GM19372 (cell line): ENCODE data around the gene BTBD1.

Experiments
- ATAC-seq: cut with Tn5 transposase; IDR thresholded peaks from one replicate; pipeline ENCODE4 v1.9.1; 2021; ENCODE audit warnings: mild to moderate bottlenecking, low read depth, moderate library complexity; ENCODE audit not compliant: unreplicated experiment

Gene BTBD1

GRCh38 chr15:83066734-83067637, at the start of gene BTBD1:
Gene BTBD1, minus strand, starts transcription at chr15:83067252. Its CDS starts 101 bp downstream, at chr15:83067151.
- peak; percentile 78 for ATAC-seq

GRCh38 chr15:83115831-83116565, 48.9 kb upstream of the BTBD1 start:
- ATAC-seq, result peak; percentile 76

DNA sequence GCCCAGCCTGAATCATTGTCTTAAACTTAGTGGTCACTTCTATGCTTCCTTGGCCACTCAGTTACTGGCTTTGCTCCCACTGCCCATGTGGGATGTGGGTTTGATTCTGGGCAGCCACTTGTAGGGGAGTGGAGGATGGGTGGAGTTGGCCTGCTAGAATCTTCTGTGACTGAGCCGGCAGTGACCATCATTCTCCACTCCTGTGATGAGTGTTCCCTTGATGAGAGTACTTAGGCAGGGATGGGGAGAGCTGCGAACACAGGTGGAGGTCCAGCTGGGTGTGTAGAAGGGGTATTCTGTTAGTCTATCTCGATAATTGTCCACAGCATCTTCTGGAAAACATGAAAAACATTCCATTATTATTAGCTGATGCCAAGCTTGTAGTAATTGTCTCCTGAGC, 48.4 kb upstream of the BTBD1 start:
- no peak for ATAC-seq

GRCh38 chr15:83114856-83115255, 47.8 kb upstream of the BTBD1 start:
- ATAC-seq, result no peak

DNA sequence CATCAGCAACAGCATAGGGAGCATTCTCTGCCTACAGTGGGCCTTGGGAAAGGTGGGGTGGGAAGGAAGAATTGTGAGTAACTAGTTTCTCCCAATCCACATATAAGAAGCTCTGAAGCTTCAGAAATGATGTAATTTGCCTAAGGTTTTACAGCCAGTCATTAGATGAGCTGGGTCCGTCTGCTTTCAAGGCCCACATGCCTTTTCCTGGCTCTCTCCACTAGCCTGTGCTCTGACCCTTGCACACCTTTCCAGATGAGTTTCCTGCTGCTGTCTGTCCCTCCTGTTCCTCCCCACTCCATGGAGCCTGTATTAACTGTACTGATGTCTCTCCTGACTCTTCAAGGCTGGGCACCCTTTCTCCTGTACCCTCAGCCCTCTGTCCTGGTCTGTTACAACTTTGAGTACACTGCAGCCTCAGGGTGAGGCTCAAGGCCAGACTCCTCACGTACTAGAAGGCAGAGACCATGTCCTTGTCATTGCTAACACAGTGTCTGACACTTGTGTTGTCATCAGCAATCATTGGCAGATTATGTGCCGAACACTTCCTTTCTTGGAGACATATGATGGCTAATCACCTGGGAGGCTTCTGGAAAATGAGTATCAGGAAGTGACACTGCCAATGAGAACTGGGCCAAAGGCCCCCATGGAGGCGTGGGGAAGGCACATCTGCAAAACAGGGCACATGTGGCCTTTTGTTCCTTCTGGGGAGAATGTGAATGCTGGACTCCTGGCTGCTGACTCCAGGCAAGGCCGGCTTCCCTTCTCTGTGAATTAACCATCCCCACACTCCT, 47.0 kb upstream of the BTBD1 start:
- ATAC-seq, result no peak

GRCh38 chr15:83112956-83113299, 45.9 kb upstream of the BTBD1 start:
- ATAC-seq, result no peak

DNA sequence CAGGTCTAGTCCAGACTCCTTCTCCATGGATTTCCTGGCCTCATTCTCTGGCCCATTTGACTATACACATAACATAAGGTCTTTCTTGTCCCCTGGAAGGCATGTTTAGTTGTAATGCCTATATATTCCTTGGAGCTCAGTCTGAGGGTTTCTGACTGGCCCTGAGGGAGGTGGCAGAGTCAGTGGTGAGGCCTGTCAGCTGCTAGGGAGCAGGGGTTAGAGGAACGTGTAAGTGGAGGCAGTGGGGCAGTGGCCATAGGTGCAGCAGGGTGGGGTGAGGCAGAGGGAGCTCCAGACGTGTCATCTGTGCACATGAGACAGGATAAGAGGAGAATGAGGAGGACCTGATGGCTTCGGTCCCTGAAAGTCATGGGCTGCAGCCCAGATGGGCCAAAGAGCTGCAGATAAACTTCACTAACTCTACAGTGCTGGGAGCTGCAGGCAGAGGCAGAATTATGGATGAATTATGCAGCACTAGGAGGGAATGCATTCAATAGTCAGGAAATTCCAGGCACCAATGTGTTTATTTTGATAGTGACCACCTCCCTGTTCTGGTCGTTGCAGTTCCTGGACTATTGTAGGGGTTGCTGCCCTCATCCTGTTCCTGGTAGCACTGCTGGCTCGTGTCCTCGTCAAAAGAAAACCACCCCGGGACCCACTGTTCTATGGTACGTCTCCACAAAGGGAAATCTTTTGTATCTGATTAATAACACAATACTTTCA, 45.3 kb upstream of the BTBD1 start:
- no peak for ATAC-seq

- no peak for ATAC-seq
Observed at GRCh38 chr15:83111149-83111548, 44.1 kb upstream of the BTBD1 start.

- no peak for ATAC-seq
Observed at GRCh38 chr15:83110381-83110780, 43.3 kb upstream of the BTBD1 start.

GRCh38 chr15:83109532-83109931, 42.5 kb upstream of the BTBD1 start:
- ATAC-seq, result no peak

DNA sequence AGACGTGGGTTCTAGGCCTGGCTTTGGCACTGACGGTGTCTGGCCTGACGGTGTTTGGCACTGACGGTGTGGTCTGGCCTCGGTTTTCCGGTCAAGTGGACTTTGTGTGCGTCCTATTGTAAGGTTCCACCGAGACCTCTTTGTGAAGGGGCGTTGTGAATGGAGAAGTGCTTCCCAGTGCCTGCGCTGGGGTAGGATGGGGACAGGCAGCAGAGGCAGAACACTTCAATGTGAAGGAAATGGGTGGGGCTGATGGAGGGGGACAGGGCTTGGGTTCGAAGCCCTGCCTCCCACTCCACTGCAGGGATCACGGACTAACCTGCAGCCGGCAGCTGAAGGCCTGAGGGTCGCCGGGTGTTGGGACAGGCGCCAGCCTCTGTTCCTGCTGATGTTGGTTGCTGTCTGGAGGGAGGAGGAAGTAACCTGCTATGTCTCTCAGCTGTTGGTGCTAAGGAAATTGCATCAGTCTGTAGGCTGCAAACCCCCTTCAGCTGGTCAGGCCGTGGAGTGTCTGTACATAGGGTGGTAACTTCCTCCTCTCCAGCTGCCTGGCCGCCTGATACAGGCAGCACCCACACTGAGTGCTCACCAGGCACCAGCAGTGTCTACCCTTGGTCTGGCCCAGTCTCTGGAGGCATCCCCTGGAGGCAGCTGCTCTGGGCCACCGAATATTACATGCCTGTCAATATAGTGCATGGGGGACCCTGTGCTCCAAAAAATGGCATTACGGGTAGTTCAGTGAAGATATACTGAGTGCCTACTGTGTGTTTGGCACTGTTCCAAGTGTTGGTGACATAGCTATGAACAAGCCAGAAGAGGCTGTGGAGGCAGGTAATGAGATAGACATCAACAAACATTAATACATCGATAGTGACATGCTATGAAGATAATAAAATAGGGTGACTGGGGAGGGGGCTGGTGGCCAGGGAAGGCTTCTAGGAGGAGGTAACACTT, 41.5 kb upstream of the BTBD1 start:
- peak; percentile 60 for ATAC-seq

- ATAC-seq, result no peak
Observed at GRCh38 chr15:83107841-83108181, 40.8 kb upstream of the BTBD1 start.

DNA sequence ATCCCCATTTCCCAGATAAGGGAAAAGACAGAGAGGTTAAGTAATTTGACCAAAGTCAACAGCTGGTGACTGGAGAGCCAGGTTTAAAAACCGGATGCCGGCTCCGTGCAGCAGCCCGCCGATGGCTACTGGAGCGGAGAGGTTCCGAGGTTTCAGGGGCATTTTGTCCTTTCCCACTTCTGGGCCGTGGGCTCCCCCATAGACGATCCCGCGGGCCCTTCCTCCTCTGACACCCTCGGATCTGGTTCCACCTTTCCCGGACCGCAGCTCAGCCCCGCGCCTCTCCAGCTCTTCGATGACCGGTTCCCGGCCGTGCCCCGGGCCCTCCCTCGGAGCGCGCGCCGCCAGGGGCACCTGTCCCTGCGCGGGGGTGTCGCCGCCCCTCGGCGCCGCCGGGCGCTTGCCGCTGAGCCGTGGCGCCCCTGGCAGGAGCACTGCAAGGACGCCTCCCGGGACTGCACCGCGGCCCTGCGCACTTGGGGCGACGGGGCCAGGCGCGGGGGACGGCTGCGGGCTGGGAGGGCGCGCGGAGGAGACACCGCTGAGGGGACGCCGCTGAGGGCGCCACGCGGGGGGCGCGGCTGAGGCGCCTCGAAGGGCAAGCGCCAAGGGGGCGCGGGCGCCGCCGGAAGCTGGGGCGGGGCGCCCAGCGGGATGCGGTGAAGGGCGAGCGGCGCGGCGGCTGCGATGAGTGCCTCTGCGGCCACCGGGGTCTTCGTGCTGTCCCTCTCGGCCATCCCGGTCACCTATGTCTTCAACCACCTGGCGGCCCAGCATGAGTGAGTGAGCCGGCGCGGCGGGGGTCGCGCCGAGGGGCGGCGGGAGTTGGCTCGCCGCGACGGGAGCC, 40.2 kb upstream of the BTBD1 start, which contains the start of gene TM6SF1:
TSS of gene TM6SF1 (plus strand) at position 652 of the 847 bp plus-strand sequence. CDS start at position 688, 36 bp downstream.
- no peak for ATAC-seq

GRCh38 chr15:83105440-83105839, 38.4 kb upstream of the BTBD1 start:
- ATAC-seq, result no peak

- ATAC-seq, result no peak
Observed at GRCh38 chr15:83104141-83104540, 37.1 kb upstream of the BTBD1 start.

DNA sequence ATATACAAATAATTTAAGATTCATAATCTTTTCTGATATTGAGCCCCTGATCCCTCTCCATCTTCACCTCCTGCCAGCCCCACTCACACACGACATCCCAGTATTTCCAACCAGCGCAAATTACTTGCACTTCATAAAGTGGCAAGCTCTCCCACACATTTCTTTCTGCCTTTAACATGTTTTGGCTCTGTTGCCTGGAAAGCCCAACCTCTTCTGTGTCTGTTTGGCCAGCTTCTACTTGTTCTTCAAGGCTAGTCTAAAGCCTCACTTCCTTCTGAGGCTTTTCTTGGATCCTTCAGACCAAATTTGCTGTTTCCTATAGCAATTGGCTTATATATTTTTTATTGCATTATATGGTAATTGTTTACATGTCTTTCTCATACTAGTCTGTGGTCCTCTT, 35.3 kb upstream of the BTBD1 start:
- ATAC-seq, result no peak

DNA sequence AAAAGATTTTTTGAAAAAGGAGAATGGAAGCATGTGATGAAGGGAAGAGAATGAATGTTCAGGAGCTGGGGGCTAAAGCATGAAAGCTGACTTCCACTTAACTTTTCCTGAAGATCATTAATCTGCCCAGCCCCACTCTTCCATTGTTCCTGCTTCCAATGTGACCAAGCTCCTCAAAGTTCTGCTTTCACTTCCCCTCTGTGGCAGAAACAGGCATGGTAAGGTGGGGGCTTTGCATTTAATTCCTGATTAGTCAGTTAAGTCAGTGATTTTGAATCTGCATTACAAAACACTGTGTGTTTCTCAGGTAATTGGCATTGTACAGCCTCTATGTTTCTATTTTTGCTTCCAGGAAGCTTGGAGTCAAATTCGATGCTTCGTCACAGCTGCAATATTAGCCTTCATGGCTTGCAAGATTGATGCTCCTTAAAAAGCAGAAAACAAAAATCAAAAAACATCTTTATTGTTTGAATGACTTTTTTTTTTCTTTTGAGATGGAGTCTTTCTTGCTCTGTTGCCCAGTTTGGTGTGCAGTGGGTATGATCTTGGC, 33.1 kb upstream of the BTBD1 start:
- no peak for ATAC-seq

DNA sequence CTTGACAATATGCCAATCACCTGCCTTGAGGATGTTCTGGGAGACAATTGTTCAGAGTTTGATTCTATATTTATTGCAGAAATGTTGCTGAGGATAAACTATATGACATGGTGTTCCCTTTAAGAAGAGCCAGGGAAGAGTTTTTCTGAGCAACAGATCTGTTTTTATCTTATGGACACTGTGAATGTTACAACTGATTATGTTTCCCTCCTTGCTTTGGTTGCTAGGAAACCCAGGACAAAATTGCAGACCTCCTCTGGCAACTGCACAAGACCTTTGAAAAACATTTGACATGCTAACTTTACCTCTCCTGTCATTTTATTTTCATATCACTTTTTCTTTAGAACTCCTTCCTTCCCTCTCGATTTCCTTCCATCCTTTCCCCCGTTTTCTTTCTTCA, 32.2 kb upstream of the BTBD1 start:
- no peak for ATAC-seq
